GM13976 (cell line): Measurements from ENCODE around the gene NAA38.

Experiments used
- DNase-seq: peaks from one replicate; pipeline ENCODE4 v3.0.0; 2012; ENCODE audit warnings: low spot score
- in situ Hi-C: fragments of 300-500 bp; cut with MboI; formaldehyde crosslinking; loops from one replicate; pipeline ENCODE4 v1.12.0; 2022; ENCODE audit warnings: low sequenced_read_pairs, mixed read lengths, inconsistent platforms; ENCODE audit not compliant: unreplicated experiment
- TF ChIP-seq, protein P1 (sequence below): IDR thresholded peaks from 2 replicates; pipeline ENCODE4 v1.5.1; 2012; ENCODE audit warnings: borderline replicate concordance, mild to moderate bottlenecking; ENCODE audit not compliant: insufficient read depth; ENCODE audit errors: extremely low read depth, missing control alignments, control extremely low read depth

The NAA38 gene

DNA sequence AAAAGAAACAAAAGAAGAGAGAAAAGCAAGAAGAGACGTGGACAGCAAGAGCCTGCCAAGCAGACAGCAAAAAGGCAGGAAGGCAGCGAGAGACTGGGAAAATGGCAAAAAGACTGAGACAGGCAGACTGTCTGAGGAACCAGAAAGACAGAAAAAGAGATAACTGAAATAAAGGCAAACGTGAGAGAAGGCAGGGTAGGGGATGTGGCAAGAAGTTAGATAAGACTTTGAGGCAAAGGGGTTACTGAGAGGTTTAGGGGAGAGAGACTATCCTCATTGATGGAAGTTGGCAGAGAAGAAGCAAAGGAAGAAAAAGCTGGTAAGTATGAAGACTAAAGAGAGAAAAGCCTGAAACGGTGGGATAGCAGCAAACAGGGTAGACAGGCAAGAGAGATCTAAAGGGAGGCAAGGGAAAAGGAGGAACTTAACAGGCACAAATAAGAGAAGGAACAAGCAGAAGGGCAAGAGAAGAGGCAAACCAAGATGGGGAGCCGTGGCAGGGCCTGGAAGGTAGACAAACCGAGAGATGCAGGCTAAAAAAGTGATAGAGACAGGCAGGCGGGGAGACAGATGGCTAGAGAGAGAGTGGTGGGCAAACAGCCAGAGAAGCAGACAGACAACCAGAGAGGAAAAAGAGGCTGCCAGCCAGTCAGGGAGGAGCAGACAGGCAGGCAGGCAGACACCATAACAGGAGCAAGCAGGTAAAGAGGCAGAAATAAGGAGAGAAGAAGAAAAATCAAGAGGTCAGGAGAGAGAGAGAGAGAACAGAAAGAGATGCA, 24.1 kb upstream of the NAA38 start:
- DNase-seq: no peak
- in situ Hi-C loops: no loop called here
- TF ChIP-seq, protein P1, sequence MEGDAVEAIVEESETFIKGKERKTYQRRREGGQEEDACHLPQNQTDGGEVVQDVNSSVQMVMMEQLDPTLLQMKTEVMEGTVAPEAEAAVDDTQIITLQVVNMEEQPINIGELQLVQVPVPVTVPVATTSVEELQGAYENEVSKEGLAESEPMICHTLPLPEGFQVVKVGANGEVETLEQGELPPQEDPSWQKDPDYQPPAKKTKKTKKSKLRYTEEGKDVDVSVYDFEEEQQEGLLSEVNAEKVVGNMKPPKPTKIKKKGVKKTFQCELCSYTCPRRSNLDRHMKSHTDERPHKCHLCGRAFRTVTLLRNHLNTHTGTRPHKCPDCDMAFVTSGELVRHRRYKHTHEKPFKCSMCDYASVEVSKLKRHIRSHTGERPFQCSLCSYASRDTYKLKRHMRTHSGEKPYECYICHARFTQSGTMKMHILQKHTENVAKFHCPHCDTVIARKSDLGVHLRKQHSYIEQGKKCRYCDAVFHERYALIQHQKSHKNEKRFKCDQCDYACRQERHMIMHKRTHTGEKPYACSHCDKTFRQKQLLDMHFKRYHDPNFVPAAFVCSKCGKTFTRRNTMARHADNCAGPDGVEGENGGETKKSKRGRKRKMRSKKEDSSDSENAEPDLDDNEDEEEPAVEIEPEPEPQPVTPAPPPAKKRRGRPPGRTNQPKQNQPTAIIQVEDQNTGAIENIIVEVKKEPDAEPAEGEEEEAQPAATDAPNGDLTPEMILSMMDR: no peak

DNA sequence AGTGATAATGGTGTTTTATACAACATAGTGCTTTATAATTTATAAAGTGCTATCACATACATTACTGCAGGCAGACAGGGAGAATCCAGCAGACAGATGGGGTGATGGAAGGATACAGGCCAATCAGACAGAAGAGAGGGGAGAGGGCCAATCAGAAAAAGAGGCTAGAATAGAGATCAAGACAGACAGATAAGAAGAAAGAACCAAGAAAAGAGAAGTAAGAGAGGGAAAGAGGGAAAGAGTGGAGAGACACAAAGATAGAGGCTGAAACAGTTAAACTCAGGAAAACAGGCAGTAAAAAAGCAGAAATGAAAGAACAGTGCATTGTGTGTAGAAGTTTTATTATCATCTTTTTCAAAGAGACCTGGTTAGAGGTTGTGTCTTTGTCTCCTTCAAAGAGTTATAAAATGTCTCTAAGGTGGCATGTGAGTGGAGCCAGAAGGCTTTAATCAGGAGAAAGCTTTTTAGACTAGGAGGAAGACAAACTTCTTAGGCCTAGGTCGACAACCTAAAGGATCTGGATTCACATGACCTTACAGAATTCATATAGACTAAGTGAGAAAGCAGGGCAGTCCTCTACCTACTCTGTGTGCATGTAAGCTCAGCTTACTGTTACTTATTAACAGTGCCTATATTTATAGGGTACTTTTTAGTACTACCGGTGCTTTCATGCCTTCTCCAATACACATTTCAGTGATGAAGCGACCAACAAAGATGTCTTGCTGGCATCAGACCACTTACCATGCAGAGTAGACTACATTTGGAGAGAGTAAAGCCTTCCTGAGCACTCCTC, 22.9 kb upstream of the NAA38 start:
- no peak for DNase-seq
- TF ChIP-seq, protein P1: no peak
- in situ Hi-C loops: no loop called here

DNA sequence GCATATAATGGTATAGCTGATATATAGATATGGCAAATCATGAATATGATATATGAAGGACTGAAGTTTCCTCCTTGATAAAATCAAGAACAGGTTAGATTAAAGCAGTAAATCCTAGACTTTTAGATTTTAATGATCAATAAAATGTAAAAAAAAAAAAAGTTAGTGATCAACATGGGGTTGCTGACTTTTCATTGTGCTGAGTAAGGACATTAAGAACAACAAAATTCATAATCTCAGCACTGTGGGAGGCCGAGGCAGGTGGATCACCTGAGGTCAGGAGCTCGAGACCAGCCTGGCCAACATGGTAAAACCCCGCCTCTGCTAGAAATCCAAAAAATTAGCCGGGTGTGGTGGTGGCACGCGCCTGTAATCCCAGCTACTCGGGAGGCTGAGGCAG, 20.9 kb upstream of the NAA38 start:
- in situ Hi-C loops: no loop called here
- DNase-seq: no peak
- TF ChIP-seq, protein P1: no peak

DNA sequence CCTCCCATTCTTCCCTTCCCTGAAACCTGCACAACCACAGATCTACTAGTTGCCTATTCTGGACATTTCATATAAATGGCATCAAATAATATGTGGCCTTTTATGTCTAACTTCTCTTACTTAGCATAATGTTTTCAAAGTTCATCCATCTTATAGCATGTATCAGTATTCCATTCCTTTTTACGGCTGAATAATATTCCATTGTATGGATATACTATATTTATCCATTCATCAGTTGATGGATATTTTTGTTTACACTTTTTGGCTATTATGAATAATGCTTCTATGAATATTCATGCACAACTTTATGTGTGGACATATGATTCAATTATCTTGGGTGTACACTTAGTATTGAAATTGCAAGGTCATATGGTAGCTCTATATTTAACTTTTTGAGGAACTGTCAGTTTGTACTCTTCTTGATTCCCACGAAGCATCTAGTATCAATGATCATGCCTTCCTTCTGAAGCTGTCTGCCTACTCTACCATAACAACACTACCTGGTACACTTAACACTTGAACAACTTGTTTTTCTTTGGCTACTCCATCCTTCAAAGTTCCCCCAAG, 18.5 kb upstream of the NAA38 start:
- DNase-seq: no peak
- TF ChIP-seq, protein P1: no peak
- in situ Hi-C loops: no loop called here

DNA sequence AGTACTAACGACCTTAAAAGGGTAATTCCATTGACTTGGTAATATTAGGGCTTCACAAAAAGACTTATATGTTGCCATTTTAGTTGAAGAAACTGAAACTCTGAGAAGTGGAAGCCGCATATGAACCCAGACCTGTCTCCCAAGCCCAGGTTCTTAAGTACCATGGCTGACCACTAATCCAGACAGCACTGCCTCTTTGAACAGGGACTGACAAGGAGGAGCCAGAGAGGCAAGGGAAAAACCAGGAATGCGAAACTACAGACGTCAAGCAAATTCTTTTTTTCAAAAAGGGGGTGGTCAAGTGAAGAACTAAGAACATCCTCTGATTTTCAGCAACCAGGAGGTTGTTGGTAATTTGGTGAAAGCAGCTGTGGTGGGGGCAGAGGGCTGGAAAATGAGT, 15.7 kb upstream of the NAA38 start:
- in situ Hi-C loops: no loop called here
- no peak for DNase-seq
- TF ChIP-seq, protein P1: no peak

GRCh38 chr17:7867881-7868329, 10.5 kb upstream of the NAA38 start:
- TF ChIP-seq, protein P1: no peak
- in situ Hi-C loops: no loop called here

More at GRCh38 chr17:7867881-7868329, 10.5 kb upstream of the NAA38 start:
- DNase-seq: no peak
